Measurements from ENCODE around the gene C21orf91. TPM values are rescaled to one million over a fixed set of nuclear protein-coding genes. Genes with fewer than 3 reads are reported as not detected.
A peak's percentile ranks its signal among the peaks of the same experiment; 100 is the strongest.

The C21orf91 gene
- total RNA-seq, result 10 to 100 TPM; 23.2 to 26.1 TPM

GRCh38 chr21:17819114-17819876 is at the start of gene C21orf91:
C21orf91 (minus strand) TSS chr21:17819356; CDS start chr21:17818318, 1,038 bp downstream.
- peak within 1 kb of the TSS; percentile 94 for H3K4me3 Mint-ChIP-seq
- H3K36me3 Mint-ChIP-seq (ENCODE audit: low read depth), result peaks cover 42% of the 10 kb centered on the region
- H3K9me3 Mint-ChIP-seq, result no peaks in the 10 kb centered on the region
- ATAC-seq (replicated peaks), result peak; percentile 92
- H3K4me1 Mint-ChIP-seq, result peaks cover 22% of the 10 kb centered on the region
- H3K27me3 Mint-ChIP-seq, result no peaks in the 10 kb centered on the region
- peak within 1 kb of the TSS; percentile 99 for H3K27ac Mint-ChIP-seq

GRCh38 chr21:17866590-17866989 is 47.4 kb upstream of the C21orf91 start:
- ATAC-seq (replicated peaks), result no peak
- Mint-ChIP-seq H3K4me1 (no peaks in the 10 kb centered on the region), H3K36me3 (ENCODE audit: low read depth) (no peaks in the 10 kb centered on the region), H3K4me3 (no peak overlapping the region), H3K27ac (no peak overlapping the region), H3K9me3 (peaks cover 3% of the 10 kb centered on the region), H3K27me3 (no peaks in the 10 kb centered on the region)

- no peak for ATAC-seq (replicated peaks)
- H3K27ac Mint-ChIP-seq, result no peak overlapping the region
- H3K9me3 Mint-ChIP-seq, result peaks cover 4% of the 10 kb centered on the region
- no peaks in the 10 kb centered on the region for H3K27me3 Mint-ChIP-seq
- H3K36me3 Mint-ChIP-seq (ENCODE audit: low read depth), result no peaks in the 10 kb centered on the region
- no peak overlapping the region for H3K4me3 Mint-ChIP-seq
- H3K4me1 Mint-ChIP-seq, result no peaks in the 10 kb centered on the region
Measured at GRCh38 chr21:17859661-17860060, 40.5 kb upstream of the C21orf91 start.

GRCh38 chr21:17858747-17859146 is 39.6 kb upstream of the C21orf91 start:
- no peaks in the 10 kb centered on the region for H3K36me3 Mint-ChIP-seq (ENCODE audit: low read depth)
- ATAC-seq (replicated peaks), result no peak
- H3K27me3 Mint-ChIP-seq, result peaks cover under 1% of the 10 kb centered on the region
- H3K4me1 Mint-ChIP-seq, result no peaks in the 10 kb centered on the region
- H3K9me3 Mint-ChIP-seq, result peaks cover 4% of the 10 kb centered on the region
- H3K4me3 Mint-ChIP-seq, result no peak overlapping the region
- no peak overlapping the region for H3K27ac Mint-ChIP-seq

- Mint-ChIP-seq H3K4me1 (no peaks in the 10 kb centered on the region), H3K4me3 (no peak overlapping the region), H3K9me3 (peaks cover 2% of the 10 kb centered on the region), H3K27me3 (peaks cover 4% of the 10 kb centered on the region), H3K27ac (no peak overlapping the region), H3K36me3 (ENCODE audit: low read depth) (no peaks in the 10 kb centered on the region)
- no peak for ATAC-seq (replicated peaks)
Measured at GRCh38 chr21:17854745-17855144, 35.6 kb upstream of the C21orf91 start.

- no peak overlapping the region for H3K27ac Mint-ChIP-seq
- H3K27me3 Mint-ChIP-seq, result peaks cover 4% of the 10 kb centered on the region
- no peaks in the 10 kb centered on the region for H3K9me3 Mint-ChIP-seq
- H3K4me1 Mint-ChIP-seq, result no peaks in the 10 kb centered on the region
- H3K4me3 Mint-ChIP-seq, result no peak overlapping the region
- no peak for ATAC-seq (replicated peaks)
- H3K36me3 Mint-ChIP-seq (ENCODE audit: low read depth), result no peaks in the 10 kb centered on the region
Measured at GRCh38 chr21:17853393-17854275, 34.5 kb upstream of the C21orf91 start.

GRCh38 chr21:17848228-17848627 is 29.1 kb upstream of the C21orf91 start:
- ATAC-seq (replicated peaks), result peak; percentile 90
- H3K36me3 Mint-ChIP-seq (ENCODE audit: low read depth), result no peaks in the 10 kb centered on the region
- H3K9me3 Mint-ChIP-seq, result no peaks in the 10 kb centered on the region
- no peaks in the 10 kb centered on the region for H3K27me3 Mint-ChIP-seq
- H3K27ac Mint-ChIP-seq, result no peak overlapping the region
- no peaks in the 10 kb centered on the region for H3K4me1 Mint-ChIP-seq
- no peak overlapping the region for H3K4me3 Mint-ChIP-seq

GRCh38 chr21:17841103-17841502 is 21.9 kb upstream of the C21orf91 start:
- no peak for ATAC-seq (replicated peaks)
- Mint-ChIP-seq H3K4me1 (no peaks in the 10 kb centered on the region), H3K9me3 (no peaks in the 10 kb centered on the region), H3K36me3 (ENCODE audit: low read depth) (no peaks in the 10 kb centered on the region), H3K4me3 (no peak overlapping the region), H3K27me3 (no peaks in the 10 kb centered on the region), H3K27ac (no peak overlapping the region)

GRCh38 chr21:17834639-17835354 is 15.6 kb upstream of the C21orf91 start:
- no peak for ATAC-seq (replicated peaks)
- Mint-ChIP-seq H3K27ac (no peak overlapping the region), H3K9me3 (peaks cover 4% of the 10 kb centered on the region), H3K27me3 (no peaks in the 10 kb centered on the region), H3K4me1 (no peaks in the 10 kb centered on the region), H3K4me3 (no peak overlapping the region), H3K36me3 (ENCODE audit: low read depth) (no peaks in the 10 kb centered on the region)

GRCh38 chr21:17829472-17829871 is 10.3 kb upstream of the C21orf91 start:
- no peaks in the 10 kb centered on the region for H3K36me3 Mint-ChIP-seq (ENCODE audit: low read depth)
- ATAC-seq (replicated peaks), result no peak
- H3K4me3 Mint-ChIP-seq, result no peak overlapping the region
- H3K4me1 Mint-ChIP-seq, result peaks cover 5% of the 10 kb centered on the region
- no peak overlapping the region for H3K27ac Mint-ChIP-seq
- no peaks in the 10 kb centered on the region for H3K27me3 Mint-ChIP-seq
- peaks cover 9% of the 10 kb centered on the region for H3K9me3 Mint-ChIP-seq

- no peak for ATAC-seq (replicated peaks)
- Mint-ChIP-seq H3K36me3 (ENCODE audit: low read depth) (no peaks in the 10 kb centered on the region), H3K4me1 (peaks cover 5% of the 10 kb centered on the region), H3K4me3 (no peak overlapping the region), H3K9me3 (peaks cover 6% of the 10 kb centered on the region), H3K27me3 (no peaks in the 10 kb centered on the region), H3K27ac (no peak overlapping the region)
Measured at GRCh38 chr21:17828223-17828622, 9.1 kb upstream of the C21orf91 start.

GRCh38 chr21:17823846-17824245 is 4.7 kb upstream of the C21orf91 start:
- H3K4me3 Mint-ChIP-seq, result no peak overlapping the region
- H3K36me3 Mint-ChIP-seq (ENCODE audit: low read depth), result no peaks in the 10 kb centered on the region
- H3K27ac Mint-ChIP-seq, result no peak overlapping the region
- peaks cover 6% of the 10 kb centered on the region for H3K9me3 Mint-ChIP-seq
- no peak for ATAC-seq (replicated peaks)
- H3K27me3 Mint-ChIP-seq, result no peaks in the 10 kb centered on the region
- H3K4me1 Mint-ChIP-seq, result peaks cover 18% of the 10 kb centered on the region

- H3K4me1 Mint-ChIP-seq, result peaks cover 23% of the 10 kb centered on the region
- peak overlapping the region; percentile 99 for H3K27ac Mint-ChIP-seq
- H3K27me3 Mint-ChIP-seq, result no peaks in the 10 kb centered on the region
- peaks cover 23% of the 10 kb centered on the region for H3K36me3 Mint-ChIP-seq (ENCODE audit: low read depth)
- peak overlapping the region; percentile 94 for H3K4me3 Mint-ChIP-seq
- peaks cover 6% of the 10 kb centered on the region for H3K9me3 Mint-ChIP-seq
- no peak for ATAC-seq (replicated peaks)
Measured at GRCh38 chr21:17821121-17821520, 2.0 kb upstream of the C21orf91 start.

- H3K36me3 Mint-ChIP-seq (ENCODE audit: low read depth), result peaks cover 36% of the 10 kb centered on the region
- no peaks in the 10 kb centered on the region for H3K27me3 Mint-ChIP-seq
- peaks cover 18% of the 10 kb centered on the region for H3K4me1 Mint-ChIP-seq
- ATAC-seq (replicated peaks), result peak; percentile 56
- H3K4me3 Mint-ChIP-seq, result peak overlapping the region; percentile 94
- H3K27ac Mint-ChIP-seq, result peak overlapping the region; percentile 99
- no peaks in the 10 kb centered on the region for H3K9me3 Mint-ChIP-seq
Measured at GRCh38 chr21:17819877-17820229, 697 bp upstream of the C21orf91 start.
